SU-DHL-6 (cell line): Measurements from ENCODE around the gene RAN.

Source experiments
- H2AFZ ChIP-seq: fragments of 200-600 bp; sonication (generic); 2 replicates; pipeline ENCODE4 v1.6.1; 2014; ENCODE audit warnings: low read depth, mild to moderate bottlenecking, moderate library complexity, mixed read lengths, antibody characterized with exemption, low read length; ENCODE audit not compliant: severe bottlenecking
- H3F3A ChIP-seq: fragments of 200-600 bp; shearing (Covaris generic); 2 replicates; pipeline ENCODE4 v1.6.0; 2016; ENCODE audit warnings: antibody characterized with exemption, mild to moderate bottlenecking; ENCODE audit not compliant: insufficient read depth
- H3K27ac ChIP-seq: fragments of 200-600 bp; sonication (generic); 2 replicates; pipeline ENCODE4 v1.5.1; 2016; ENCODE audit warnings: low read depth, mild to moderate bottlenecking, low read length, moderate library complexity, mixed read lengths
- H3K27me3 ChIP-seq: fragments of 200-600 bp; sonication (generic), shearing (Covaris generic); 2 replicates; pipeline ENCODE4 v1.6.0; 2014; ENCODE audit warnings: mild to moderate bottlenecking, low read length
- H3K36me3 ChIP-seq: fragments of 200-600 bp; sonication (generic); 2 replicates; pipeline ENCODE4 v1.6.1; 2014; ENCODE audit warnings: mild to moderate bottlenecking, low read length, mixed read lengths
- H3K4me2 ChIP-seq: fragments of 300-600, 200-600 bp; shearing (Covaris generic), sonication (generic); 2 replicates; pipeline ENCODE4 v1.6.0; 2014; ENCODE audit warnings: low read length, low read depth, mild to moderate bottlenecking; ENCODE audit not compliant: poor library complexity, severe bottlenecking
- H3K4me3 ChIP-seq: fragments of 200-600 bp; sonication (generic); 2 replicates; pipeline ENCODE4 v1.5.1; 2014; ENCODE audit warnings: antibody characterized with exemption, low read length, mild to moderate bottlenecking, mixed read lengths; ENCODE audit not compliant: insufficient read depth, poor library complexity, severe bottlenecking
- H3K79me2 ChIP-seq: fragments of 200-600 bp; sonication (generic); 2 replicates; pipeline ENCODE4 v1.6.1; 2014; ENCODE audit warnings: mild to moderate bottlenecking, low read length, moderate library complexity; ENCODE audit not compliant: insufficient read depth
- H3K9ac ChIP-seq: fragments of 200-600 bp; sonication (generic); 2 replicates; pipeline ENCODE4 v1.7.0; 2014; ENCODE audit warnings: mild to moderate bottlenecking, low read length
- H3K9me2 ChIP-seq: fragments of 200-600 bp; sonication (generic); replicated peaks from 2 replicates; pipeline ENCODE4 v1.6.1; 2014; ENCODE audit warnings: low read length; ENCODE audit not compliant: insufficient read depth
- H3K9me3 ChIP-seq: fragments of 200-600 bp; sonication (generic); 2 replicates; pipeline ENCODE4 v1.6.1; 2014; ENCODE audit warnings: low read length, mixed read lengths; ENCODE audit not compliant: insufficient read depth
- H4K20me1 ChIP-seq: fragments of 200-600 bp; sonication (generic); 2 replicates; pipeline ENCODE4 v1.6.1; 2014; ENCODE audit warnings: low read depth, mild to moderate bottlenecking, antibody characterized with exemption, low read length, moderate library complexity, mixed read lengths
- EZH2phosphoT487 ChIP-seq: fragments of 200-600 bp; sonication (generic), shearing (Covaris generic); conservative IDR thresholded peaks from 2 replicates; pipeline ENCODE4 v1.6.1; 2018; ENCODE audit warnings: mild to moderate bottlenecking, antibody characterized with exemption, low read length, moderate library complexity, mixed read lengths
- TF ChIP-seq, protein P1 (sequence below): fragments of 200-600 bp; sonication (generic); IDR thresholded peaks from one replicate; pipeline ENCODE4 v1.5.1; 2017; ENCODE audit warnings: antibody characterized with exemption, mild to moderate bottlenecking, low read length, moderate library complexity; ENCODE audit not compliant: insufficient read depth, poor library complexity, severe bottlenecking

RAN gene

DNA sequence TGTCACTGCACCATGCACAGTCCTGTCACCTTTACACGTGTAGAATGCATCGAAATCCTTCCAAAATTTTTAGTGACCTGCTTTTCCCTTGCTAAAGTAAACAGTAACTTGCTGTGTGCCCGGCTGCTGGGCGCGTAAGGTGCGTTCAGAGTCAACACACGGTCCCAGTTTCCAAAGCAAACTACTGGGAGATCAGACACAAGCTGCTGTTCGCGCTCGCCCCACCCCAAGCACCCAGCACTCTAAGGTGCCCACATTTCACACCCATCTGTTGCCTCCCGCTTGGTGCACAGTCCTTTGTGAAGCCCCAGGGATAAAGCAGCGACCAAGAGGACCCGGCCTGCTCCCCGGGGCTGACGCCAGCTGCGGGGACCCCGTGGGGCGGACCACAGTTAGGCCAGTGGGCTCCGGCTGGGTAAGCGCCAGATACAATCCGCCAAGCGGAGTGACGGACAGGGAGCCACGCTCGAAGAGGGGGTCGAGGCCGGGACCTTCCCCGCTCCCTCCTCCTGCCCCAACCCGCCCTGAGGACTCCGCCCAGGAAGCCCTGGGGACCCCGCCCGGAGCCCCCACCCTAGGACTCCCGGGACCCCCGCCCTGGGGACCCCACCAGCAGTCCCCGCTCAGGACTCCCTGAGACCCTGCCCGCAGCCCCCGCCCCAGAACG lies 33.4 kb upstream of the RAN start:
- H3K79me2 ChIP-seq, result 0 out of 2 replicates have a peak, but pooled peaks cover 4% of the 10 kb centered on the region

DNA sequence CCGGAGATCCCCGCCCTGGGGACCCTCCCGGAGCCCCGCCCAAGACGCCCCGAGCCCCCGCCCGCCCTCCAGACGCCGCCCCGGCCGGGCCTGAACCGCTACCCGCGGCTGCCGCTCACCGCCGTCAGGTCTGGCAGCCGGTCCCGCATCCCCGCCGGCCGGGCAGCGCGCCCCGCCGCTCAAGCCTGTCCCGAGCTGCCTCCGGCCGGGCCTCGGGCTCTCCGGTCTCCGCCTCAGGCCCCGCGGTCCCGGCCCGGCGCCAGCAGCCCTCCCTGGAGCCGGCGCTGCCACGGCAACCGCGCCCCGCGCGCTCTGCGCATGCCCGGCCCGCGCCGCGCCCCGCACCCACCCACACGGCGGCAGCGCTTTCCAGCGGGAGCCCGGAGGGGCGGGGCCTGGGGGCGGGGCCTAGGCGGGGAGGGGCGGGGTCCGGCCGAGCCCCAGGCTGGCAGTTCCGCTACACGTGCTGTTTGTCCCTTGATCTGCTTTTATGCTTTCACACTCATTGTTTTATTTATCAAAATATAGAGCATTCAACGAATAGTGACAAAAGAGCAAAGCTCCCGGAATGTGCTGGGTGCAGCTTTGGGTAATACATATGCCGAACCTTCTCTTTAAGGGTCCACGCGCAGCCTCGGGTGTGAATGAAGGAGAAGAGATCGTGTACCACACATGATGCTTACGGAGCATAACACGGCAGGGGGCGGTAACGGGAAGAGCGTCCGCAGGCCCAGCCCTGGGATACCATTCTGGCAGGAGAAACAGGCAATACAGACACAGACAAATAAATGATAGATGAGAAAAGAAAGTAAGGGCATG lies 32.7 kb upstream of the RAN start, which contains the start of gene STX2:
Gene STX2 (minus strand): TSS at position 300 of the 819 bp plus-strand sequence. CDS start 151 bp downstream, at position 149.
- H3K9ac ChIP-seq, result peak within 1 kb of the TSS; percentile 69
- no peak within 1 kb of the TSS for H3K27ac ChIP-seq
- H3K4me3 ChIP-seq, result peak within 1 kb of the TSS; percentile 72
- H3K27me3 ChIP-seq, result no peaks in the 10 kb centered on the region
- H3K9me2 ChIP-seq, result no peaks in the 10 kb centered on the region
- peak within 1 kb of the TSS; percentile 96 for H3K4me2 ChIP-seq
- H3K9me3 ChIP-seq, result no peaks in the 10 kb centered on the region
- TF ChIP-seq, protein P1, sequence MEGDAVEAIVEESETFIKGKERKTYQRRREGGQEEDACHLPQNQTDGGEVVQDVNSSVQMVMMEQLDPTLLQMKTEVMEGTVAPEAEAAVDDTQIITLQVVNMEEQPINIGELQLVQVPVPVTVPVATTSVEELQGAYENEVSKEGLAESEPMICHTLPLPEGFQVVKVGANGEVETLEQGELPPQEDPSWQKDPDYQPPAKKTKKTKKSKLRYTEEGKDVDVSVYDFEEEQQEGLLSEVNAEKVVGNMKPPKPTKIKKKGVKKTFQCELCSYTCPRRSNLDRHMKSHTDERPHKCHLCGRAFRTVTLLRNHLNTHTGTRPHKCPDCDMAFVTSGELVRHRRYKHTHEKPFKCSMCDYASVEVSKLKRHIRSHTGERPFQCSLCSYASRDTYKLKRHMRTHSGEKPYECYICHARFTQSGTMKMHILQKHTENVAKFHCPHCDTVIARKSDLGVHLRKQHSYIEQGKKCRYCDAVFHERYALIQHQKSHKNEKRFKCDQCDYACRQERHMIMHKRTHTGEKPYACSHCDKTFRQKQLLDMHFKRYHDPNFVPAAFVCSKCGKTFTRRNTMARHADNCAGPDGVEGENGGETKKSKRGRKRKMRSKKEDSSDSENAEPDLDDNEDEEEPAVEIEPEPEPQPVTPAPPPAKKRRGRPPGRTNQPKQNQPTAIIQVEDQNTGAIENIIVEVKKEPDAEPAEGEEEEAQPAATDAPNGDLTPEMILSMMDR, result peak; percentile 12
- no peak for TF ChIP-seq EZH2phosphoT487
- H3K79me2 ChIP-seq, result 0 out of 2 replicates have a peak, but pooled peaks cover 4% of the 10 kb centered on the region
- 0 out of 2 replicates have a peak, but pooled peaks cover 3% of the 10 kb centered on the region for H3F3A ChIP-seq
- H4K20me1 ChIP-seq, result no peaks in the 10 kb centered on the region
- H3K36me3 ChIP-seq, result no peaks in the 10 kb centered on the region
- H2AFZ ChIP-seq, result peak within 1 kb of the TSS; percentile 100

More for the DNA sequence above, 33.4 kb upstream of the RAN start:
- Histone ChIP-seq H4K20me1 (no peaks in the 10 kb centered on the region), H3K9me2 (no peaks in the 10 kb centered on the region), H3K9me3 (no peaks in the 10 kb centered on the region), H3K27ac (no peak overlapping the region), H3K36me3 (no peaks in the 10 kb centered on the region), H3K4me3 (peak overlapping the region; percentile 72), H3F3A (0 out of 2 replicates have a peak, but pooled peaks cover 3% of the 10 kb centered on the region), H3K27me3 (no peaks in the 10 kb centered on the region), H3K9ac (peak overlapping the region; percentile 69), H2AFZ (peak overlapping the region; percentile 82), H3K4me2 (peak overlapping the region; percentile 92)
- no peak for TF ChIP-seq EZH2phosphoT487
- TF ChIP-seq, protein P1, result no peak

DNA sequence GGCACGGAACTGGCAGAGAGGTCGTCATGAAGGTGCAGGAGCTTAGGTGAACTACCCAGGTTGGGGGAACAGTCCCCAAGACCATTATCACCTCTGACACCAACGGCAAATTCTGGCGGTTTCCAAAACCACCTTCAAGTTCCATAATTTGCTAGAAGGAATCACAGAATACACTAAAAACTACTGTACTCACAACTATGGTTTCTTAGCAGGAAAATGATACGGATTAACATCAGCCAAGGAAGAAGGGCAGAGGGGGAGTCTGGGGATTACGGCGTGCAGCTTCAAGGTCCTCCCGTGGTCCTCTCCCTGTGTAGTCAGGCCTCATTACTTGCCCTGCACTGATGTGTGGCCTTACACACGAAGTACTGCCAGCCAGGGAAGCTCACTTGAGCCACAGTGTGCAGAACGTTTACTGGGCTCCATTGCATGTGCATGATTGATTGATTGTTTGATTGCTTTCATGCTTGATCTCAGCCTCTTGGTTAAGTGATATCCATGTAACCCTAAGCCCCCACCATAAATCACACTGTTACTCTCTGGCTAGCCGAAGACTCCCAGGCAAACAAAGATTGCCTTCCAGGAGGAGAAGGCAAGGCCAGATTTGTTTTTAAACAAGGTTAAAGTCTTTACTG lies 32.0 kb upstream of the RAN start:
- Histone ChIP-seq H3K27ac (no peak overlapping the region), H3K9ac (peak overlapping the region; percentile 36; the same call in 1 of the 2 replicates), H3K27me3 (no peaks in the 10 kb centered on the region), H3F3A (0 out of 2 replicates have a peak, but pooled peaks cover 3% of the 10 kb centered on the region), H3K9me2 (no peaks in the 10 kb centered on the region), H3K9me3 (no peaks in the 10 kb centered on the region), H3K79me2 (0 out of 2 replicates have a peak, but pooled peaks cover 4% of the 10 kb centered on the region), H3K4me3 (peak overlapping the region; percentile 62), H3K36me3 (no peaks in the 10 kb centered on the region), H4K20me1 (no peaks in the 10 kb centered on the region), H3K4me2 (peak overlapping the region; percentile 96), H2AFZ (peak overlapping the region; percentile 100)
- TF ChIP-seq EZH2phosphoT487, result no peak
- TF ChIP-seq, protein P1, result no peak
